ENCODE data around the gene DAPK1.

- TF ChIP-seq CTCF (IDR thresholded peaks at IDR 0.05) (no peak), POLR2A (IDR thresholded peaks at IDR 0.05) (no peak)
Observed at GRCh38 chr9:87677776-87678587, 180.3 kb downstream of the DAPK1 start.
